Measurements from ENCODE around the gene TECPR1.
A peak's percentile ranks its signal among the peaks of the same experiment; 100 is the strongest.

TECPR1 gene

GRCh38 chr7:98251601-98252424 is at the start of gene TECPR1:
TECPR1 (minus strand) TSS chr7:98252232; CDS start chr7:98246146, 6,086 bp downstream.
- DNase-seq (ENCODE audit: low spot score) = peak; percentile 100

- DNase-seq (ENCODE audit: low spot score) = no peak
Observed at GRCh38 chr7:98300595-98301372, 48.8 kb upstream of the TECPR1 start.

- no peak for DNase-seq (ENCODE audit: low spot score)
Observed at GRCh38 chr7:98297626-98298286, 45.7 kb upstream of the TECPR1 start.

GRCh38 chr7:98296833-98297232 is 44.8 kb upstream of the TECPR1 start:
- DNase-seq (ENCODE audit: low spot score) = no peak

GRCh38 chr7:98295467-98296192 is 43.6 kb upstream of the TECPR1 start:
- peak; percentile 22 for DNase-seq (ENCODE audit: low spot score)

- peak; percentile 66 for DNase-seq (ENCODE audit: low spot score)
Observed at GRCh38 chr7:98294798-98295382, 42.9 kb upstream of the TECPR1 start.

- DNase-seq (ENCODE audit: low spot score) = no peak
Observed at GRCh38 chr7:98294326-98294725, 42.3 kb upstream of the TECPR1 start.

GRCh38 chr7:98293746-98294145 is 41.7 kb upstream of the TECPR1 start:
- DNase-seq (ENCODE audit: low spot score) = no peak

GRCh38 chr7:98293265-98293664 is 41.2 kb upstream of the TECPR1 start:
- DNase-seq (ENCODE audit: low spot score) = no peak

GRCh38 chr7:98291717-98292116 is 39.7 kb upstream of the TECPR1 start:
- DNase-seq (ENCODE audit: low spot score) = no peak

- DNase-seq (ENCODE audit: low spot score) = no peak
Observed at GRCh38 chr7:98289333-98289875, 37.4 kb upstream of the TECPR1 start.

- no peak for DNase-seq (ENCODE audit: low spot score)
Observed at GRCh38 chr7:98288064-98288823, 36.2 kb upstream of the TECPR1 start.

GRCh38 chr7:98287486-98287959 is 35.5 kb upstream of the TECPR1 start:
- no peak for DNase-seq (ENCODE audit: low spot score)

GRCh38 chr7:98286701-98287485 is 34.9 kb upstream of the TECPR1 start:
- no peak for DNase-seq (ENCODE audit: low spot score)

GRCh38 chr7:98286093-98286539 is 34.1 kb upstream of the TECPR1 start:
- peak; percentile 85 for DNase-seq (ENCODE audit: low spot score)

GRCh38 chr7:98285157-98286092 is 33.4 kb upstream of the TECPR1 start:
- DNase-seq (ENCODE audit: low spot score) = no peak

- peak; percentile 89 for DNase-seq (ENCODE audit: low spot score)
Observed at GRCh38 chr7:98284335-98285036, 32.5 kb upstream of the TECPR1 start.

- no peak for DNase-seq (ENCODE audit: low spot score)
Observed at GRCh38 chr7:98283887-98284222, 31.8 kb upstream of the TECPR1 start.

Data from AG08395 (cell line).